HepG2 (cell line): ENCODE measurements around the gene MASP1. TPM values are rescaled to one million over a fixed set of nuclear protein-coding genes. Genes with fewer than 3 reads are reported as not detected.
A peak's percentile ranks its signal among the peaks of the same experiment; 100 is the strongest.

Experiments used
- ADNP ChIP-seq: sonication (generic); formaldehyde crosslinking; IDR thresholded peaks from 2 replicates; pipeline ENCODE4 v1.4.0; 2020; ENCODE audit warnings: missing genetic modification reagents
- ATRX ChIP-seq: sonication (generic); formaldehyde crosslinking; IDR thresholded peaks from 2 replicates; pipeline ENCODE4 v1.4.0; 2020; ENCODE audit warnings: missing genetic modification reagents, borderline replicate concordance
- BHLHE40 ChIP-seq: IDR thresholded peaks from 2 replicates; pipeline ENCODE4 v1.6.1; 2011; ENCODE audit warnings: low read length, improper control_type of control experiment
- CCDC6 ChIP-seq: sonication (generic); formaldehyde crosslinking; IDR thresholded peaks from 2 replicates; pipeline ENCODE4 v1.8.1; 2022; ENCODE audit warnings: mild to moderate bottlenecking, missing genetic modification reagents, moderate library complexity
- FOSL1 ChIP-seq: sonication (generic); formaldehyde crosslinking; IDR thresholded peaks from 2 replicates; pipeline ENCODE4 v1.9.0; 2021; ENCODE audit warnings: missing genetic modification reagents, borderline replicate concordance
- HHEX ChIP-seq: IDR thresholded peaks from 2 replicates; pipeline ENCODE4 v1.6.1; 2016; ENCODE audit warnings: control low read depth
- HNRNPK ChIP-seq: fragments of 200-400 bp; formaldehyde crosslinking; IDR thresholded peaks from 2 replicates; pipeline ENCODE4 v1.6.1; 2018; ENCODE audit warnings: low read length, low read depth, moderate library complexity, mild to moderate bottlenecking; ENCODE audit not compliant: poor library complexity, severe bottlenecking
- PHF21A ChIP-seq: sonication (generic); formaldehyde crosslinking; IDR thresholded peaks from 2 replicates; pipeline ENCODE4 v1.5.0; 2020; ENCODE audit warnings: mild to moderate bottlenecking, missing genetic modification reagents
- REL ChIP-seq: sonication (generic); formaldehyde crosslinking; conservative IDR thresholded peaks from 2 replicates; pipeline ENCODE4 v1.8.0; 2022; ENCODE audit warnings: mild to moderate bottlenecking, missing genetic modification reagents, moderate library complexity
- STAT6 ChIP-seq: sonication (generic); formaldehyde crosslinking; IDR thresholded peaks from 2 replicates; pipeline ENCODE4 v1.4.0; 2020; ENCODE audit warnings: missing genetic modification reagents, mild to moderate bottlenecking, borderline replicate concordance
- TCF7L2 ChIP-seq: IDR thresholded peaks from 2 replicates; pipeline ENCODE4 v1.6.1; 2011; ENCODE audit warnings: mild to moderate bottlenecking, low read depth, low read length, moderate library complexity
- TSC22D2 ChIP-seq: sonication (generic); formaldehyde crosslinking; IDR thresholded peaks from 2 replicates; pipeline ENCODE4 v1.5.1; 2020; ENCODE audit warnings: missing genetic modification reagents, mild to moderate bottlenecking, borderline replicate concordance
- XRCC5 ChIP-seq: fragments of 200-400 bp; formaldehyde crosslinking; optimal IDR thresholded peaks from 2 replicates; pipeline ENCODE3; 2017; ENCODE audit warnings: mild to moderate bottlenecking, low read length
- ZBTB2 ChIP-seq: sonication (generic); formaldehyde crosslinking; IDR thresholded peaks from 2 replicates; pipeline ENCODE4 v1.8.0; 2022; ENCODE audit warnings: low read depth, missing genetic modification reagents
- ZNF205 ChIP-seq: IDR thresholded peaks from 2 replicates; pipeline ENCODE4 v1.6.1; 2018; ENCODE audit warnings: missing biosample characterization, missing genetic modification reagents
- ZNF232 ChIP-seq: sonication (generic); formaldehyde crosslinking; IDR thresholded peaks from 2 replicates; pipeline ENCODE4 v1.4.0; 2020; ENCODE audit warnings: missing genetic modification reagents, borderline replicate concordance
- ZNF33A ChIP-seq: sonication (generic); formaldehyde crosslinking; IDR thresholded peaks from 2 replicates; pipeline ENCODE4 v1.5.1; 2020; ENCODE audit warnings: missing genetic modification reagents, mild to moderate bottlenecking, moderate library complexity, borderline replicate concordance
- ZNF451 ChIP-seq: sonication (generic); formaldehyde crosslinking; IDR thresholded peaks from 2 replicates; pipeline ENCODE4 v1.5.0; 2020; ENCODE audit warnings: mild to moderate bottlenecking, missing genetic modification reagents
- ZNF777 ChIP-seq: sonication (generic); formaldehyde crosslinking; IDR thresholded peaks from 2 replicates; pipeline ENCODE4 v1.4.0; 2020; ENCODE audit warnings: missing genetic modification reagents
- ZNF839 ChIP-seq: sonication (generic); formaldehyde crosslinking; IDR thresholded peaks from 2 replicates; pipeline ENCODE4 v1.4.0; 2020; ENCODE audit warnings: missing genetic modification reagents, mild to moderate bottlenecking, borderline replicate concordance
- polyA plus RNA-seq, 8 experiments: library from polyadenylated mRNA; depleted of rRNA in 3 of 8; stranded (reverse) in 7 of 8; unstranded in 1 of 8; fragments of >200 nt; fragmentation: Illumina TruSeq in 4 of 8; extraction: Trizol in 4 of 8; gene quantifications; 2 replicates each; pipeline versions ENCODE4 v1.2.1 to v1.2.3, GENCODE V29; 2011 to 2016; ENCODE audit warnings: low read depth in 4 of 8, missing spikeins in 1 of 8, mixed read lengths in 1 of 8; ENCODE audit not compliant: insufficient read depth in 1 of 8
- total RNA-seq, 5 experiments: library from RNA; depleted of rRNA; stranded (reverse); fragments of >200 nt; fragmentation: Illumina TruSeq; extraction: Trizol; gene quantifications; 2 replicates each; pipeline ENCODE4 v1.2.3, GENCODE V29; 2016; ENCODE audit warnings: low read depth in 1 of 5
- TF ChIP-seq, protein P1 (sequence below): sonication (generic); formaldehyde crosslinking; IDR thresholded peaks from 2 replicates; pipeline ENCODE4 v1.4.0; 2020; ENCODE audit warnings: missing genetic modification reagents
- TF ChIP-seq, protein P2 (sequence below): IDR thresholded peaks from 2 replicates; pipeline ENCODE4 v1.6.1; 2016; ENCODE audit warnings: low read depth, borderline replicate concordance
- TF ChIP-seq, protein P3 (sequence below): sonication (generic); formaldehyde crosslinking; IDR thresholded peaks from 2 replicates; pipeline ENCODE4 v1.8.1; 2022; ENCODE audit warnings: mild to moderate bottlenecking, missing genetic modification reagents

Gene MASP1
- total and polyA plus RNA-seq, 2 of the 13 experiments (the other 11 are each of a cell fraction or from before 2014, with no cell fraction given), result 10.8 to 56.0 TPM

- TF ChIP-seq ZNF839 (CRISPR knock-in tag) (no peak), HNRNPK (no peak), CCDC6 (CRISPR knock-in tag) (no peak), XRCC5 (no peak), ATRX (CRISPR knock-in tag) (no peak), ZNF33A (CRISPR knock-in tag) (no peak), ZNF777 (CRISPR knock-in tag) (no peak), REL (CRISPR knock-in tag) (no peak), STAT6 (CRISPR knock-in tag) (no peak), TCF7L2 (no peak), HHEX (CRISPR knock-in tag) (no peak), ZBTB2 (CRISPR knock-in tag) (no peak), BHLHE40 (no peak), TSC22D2 (no peak), ZNF232 (CRISPR knock-in tag) (no peak), PHF21A (0 out of 2 replicates have a peak, but pooled peaks have one; percentile 25), ZNF451 (CRISPR knock-in tag) (no peak), ZNF205 (CRISPR knock-in tag) (0 out of 2 replicates have a peak, but pooled peaks have one; percentile 21), ADNP (CRISPR knock-in tag) (no peak), FOSL1 (CRISPR knock-in tag) (no peak)
- TF ChIP-seq, protein P1, sequence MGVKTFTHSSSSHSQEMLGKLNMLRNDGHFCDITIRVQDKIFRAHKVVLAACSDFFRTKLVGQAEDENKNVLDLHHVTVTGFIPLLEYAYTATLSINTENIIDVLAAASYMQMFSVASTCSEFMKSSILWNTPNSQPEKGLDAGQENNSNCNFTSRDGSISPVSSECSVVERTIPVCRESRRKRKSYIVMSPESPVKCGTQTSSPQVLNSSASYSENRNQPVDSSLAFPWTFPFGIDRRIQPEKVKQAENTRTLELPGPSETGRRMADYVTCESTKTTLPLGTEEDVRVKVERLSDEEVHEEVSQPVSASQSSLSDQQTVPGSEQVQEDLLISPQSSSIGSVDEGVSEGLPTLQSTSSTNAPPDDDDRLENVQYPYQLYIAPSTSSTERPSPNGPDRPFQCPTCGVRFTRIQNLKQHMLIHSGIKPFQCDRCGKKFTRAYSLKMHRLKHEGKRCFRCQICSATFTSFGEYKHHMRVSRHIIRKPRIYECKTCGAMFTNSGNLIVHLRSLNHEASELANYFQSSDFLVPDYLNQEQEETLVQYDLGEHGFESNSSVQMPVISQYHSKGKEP, result no peak
- TF ChIP-seq, protein P2, sequence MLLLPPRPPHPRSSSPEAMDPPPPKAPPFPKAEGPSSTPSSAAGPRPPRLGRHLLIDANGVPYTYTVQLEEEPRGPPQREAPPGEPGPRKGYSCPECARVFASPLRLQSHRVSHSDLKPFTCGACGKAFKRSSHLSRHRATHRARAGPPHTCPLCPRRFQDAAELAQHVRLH (CRISPR knock-in tag), result no peak; the same call in 1 of the 2 replicates
- TF ChIP-seq, protein P3, sequence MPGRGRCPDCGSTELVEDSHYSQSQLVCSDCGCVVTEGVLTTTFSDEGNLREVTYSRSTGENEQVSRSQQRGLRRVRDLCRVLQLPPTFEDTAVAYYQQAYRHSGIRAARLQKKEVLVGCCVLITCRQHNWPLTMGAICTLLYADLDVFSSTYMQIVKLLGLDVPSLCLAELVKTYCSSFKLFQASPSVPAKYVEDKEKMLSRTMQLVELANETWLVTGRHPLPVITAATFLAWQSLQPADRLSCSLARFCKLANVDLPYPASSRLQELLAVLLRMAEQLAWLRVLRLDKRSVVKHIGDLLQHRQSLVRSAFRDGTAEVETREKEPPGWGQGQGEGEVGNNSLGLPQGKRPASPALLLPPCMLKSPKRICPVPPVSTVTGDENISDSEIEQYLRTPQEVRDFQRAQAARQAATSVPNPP (CRISPR knock-in tag), result no peak
Measured at GRCh38 chr3:187286467-187287059, 5.0 kb downstream of the MASP1 start (continued).
